K562 (cell line): ENCODE measurements around the gene DENND1A. TPM values are rescaled to one million over a fixed set of nuclear protein-coding genes. Genes with fewer than 3 reads are reported as not detected.

Source experiments
- ATAC-seq: fragments of 200-7000 bp; cut with Tn5 transposase; 3 replicates; pipeline ENCODE4 v1.9.1; 2020; ENCODE audit warnings: moderate library complexity
- BruUV-seq: library from RNA; stranded (reverse); fragments of 400-500 nt; replicated peaks from 2 replicates; lab custom pipeline; 2021; lab: Mats Ljungman, UMichigan
- CTCF ChIA-PET: fragments of 300-600 bp; formaldehyde crosslinking; extraction: SDS; loops from one replicate; lab custom pipeline; 2021; ENCODE audit warnings: low intra/inter-chr PET ratio; lab: Yijun Ruan, JAX
- POLR2A ChIA-PET: fragments of 300-600, 350-650 bp; sonication (Branson Sonifier 250); formaldehyde crosslinking; extraction: SDS; loops from one replicate; lab custom pipeline; 2021; ENCODE audit warnings: antibody characterized with exemption, inconsistent platforms; lab: Yijun Ruan, JAX
- DNase-seq, 4 experiments: peaks; one replicate each; pipeline versions ENCODE4 v3.0.0 to v3.0.0-alpha.2; 2011 to 2018; ENCODE audit warnings: low spot score in 3 of 4, mixed read lengths in 3 of 4; ENCODE audit errors: extremely low read depth in 1 of 4
- FAIRE-seq: peaks from 2 replicates; lab custom pipeline; 2011; peaks lifted over from hg19 to GRCh38; lab: Jason Lieb, UNC
- H2AFZ ChIP-seq: 2 replicates; pipeline ENCODE4 v1.6.0; 2011; ENCODE audit warnings: low read depth, low read length, control low read depth, inconsistent platforms
- H3K27ac ChIP-seq: fragments of 200-600 bp; 3 replicates; pipeline ENCODE4 v1.8.0; 2011; ENCODE audit warnings: low read depth, mild to moderate bottlenecking, control low read depth, inconsistent platforms, low read length, moderate library complexity, mixed read lengths; ENCODE audit errors: extremely low read depth
- H3K27me3 ChIP-seq, 2 experiments: fragments of 300-600 bp in 1 of 2; 2 replicates in 1 of 2; 3 replicates in 1 of 2; pipeline versions ENCODE4 v1.6.0 to v1.8.0; 2011; ENCODE audit warnings: inconsistent platforms in 2 of 2, low read length in 2 of 2, mild to moderate bottlenecking in 1 of 2, mixed read lengths in 1 of 2, moderate library complexity in 1 of 2; ENCODE audit not compliant: control insufficient read depth in 2 of 2, insufficient read depth in 2 of 2
- H3K36me3 ChIP-seq: fragments of 300-600 bp; 3 replicates; pipeline ENCODE4 v1.8.0; 2011; ENCODE audit warnings: mild to moderate bottlenecking, low read length, inconsistent platforms; ENCODE audit not compliant: control insufficient read depth, insufficient read depth
- H3K4me1 ChIP-seq, 2 experiments: fragments of 200-600 bp in 1 of 2; replicated peaks in 1 of 2; 2 replicates in 1 of 2; 3 replicates in 1 of 2; pipeline versions ENCODE4 v1.5.1 to v1.8.0; 2011; ENCODE audit warnings: inconsistent platforms in 2 of 2, low read length in 2 of 2, mild to moderate bottlenecking in 1 of 2, mixed read lengths in 1 of 2, moderate library complexity in 1 of 2; ENCODE audit not compliant: control insufficient read depth in 2 of 2, insufficient read depth in 2 of 2
- H3K4me2 ChIP-seq: 2 replicates; pipeline ENCODE4 v1.6.1; 2011; ENCODE audit warnings: low read length, control low read depth, inconsistent platforms, mixed read lengths; ENCODE audit not compliant: insufficient read depth
- H3K4me3 ChIP-seq: fragments of 200-600 bp; sonication (generic), shearing (Covaris generic); 2 replicates; pipeline ENCODE4 v1.5.1; 2016; ENCODE audit warnings: control low read depth, inconsistent platforms
- H3K79me2 ChIP-seq: fragments of 200-600 bp; 3 replicates; pipeline ENCODE4 v1.8.0; 2011; ENCODE audit warnings: low read length, inconsistent platforms; ENCODE audit not compliant: control insufficient read depth, insufficient read depth
- H3K9ac ChIP-seq, 2 experiments: 2 replicates each; pipeline versions ENCODE4 v1.6.0 to v1.6.1; 2011; ENCODE audit warnings: low read depth in 2 of 2, low read length in 2 of 2, control low read depth in 1 of 2, inconsistent platforms in 1 of 2, mild to moderate bottlenecking in 1 of 2, mixed read lengths in 1 of 2; ENCODE audit not compliant: insufficient read depth in 1 of 2
- H3K9me1 ChIP-seq: one replicate; pipeline ENCODE4 v1.6.0; 2011; ENCODE audit warnings: inconsistent platforms, mild to moderate bottlenecking, low read length, moderate library complexity; ENCODE audit not compliant: control insufficient read depth, insufficient read depth
- H3K9me3 ChIP-seq: replicated peaks from 2 replicates; pipeline ENCODE4 v1.5.1; 2011; ENCODE audit warnings: low read depth, low read length, inconsistent platforms; ENCODE audit not compliant: control insufficient read depth, insufficient read depth
- H4K20me1 ChIP-seq: replicated peaks from 2 replicates; pipeline ENCODE4 v1.6.1; 2011; ENCODE audit warnings: low read length, inconsistent platforms, mixed read lengths; ENCODE audit not compliant: control insufficient read depth, insufficient read depth
- BCLAF1 ChIP-seq, 2 experiments: fragments of 450-650 bp in 1 of 2; IDR thresholded peaks; 2 replicates each; pipeline ENCODE4 v1.6.1; 2011 to 2017; ENCODE audit warnings: low read depth in 2 of 2, antibody characterized with exemption in 1 of 2, borderline replicate concordance in 1 of 2, low read length in 1 of 2, mild to moderate bottlenecking in 1 of 2, mixed read lengths in 1 of 2; ENCODE audit not compliant: control insufficient read depth in 1 of 2
- CBX1 ChIP-seq: sonication (generic); IDR thresholded peaks from 2 replicates; pipeline ENCODE4 v1.6.1; 2016; ENCODE audit warnings: antibody characterized with exemption, low read depth, mild to moderate bottlenecking
- CBX3 ChIP-seq, 2 experiments: IDR thresholded peaks; 1 replicate in 1 of 2; 2 replicates in 1 of 2; pipeline ENCODE4 v1.6.1; 2012; ENCODE audit warnings: inconsistent platforms in 2 of 2, low read length in 2 of 2, borderline replicate concordance in 1 of 2, control low read depth in 1 of 2
- FOXK2 ChIP-seq, 2 experiments: fragments of 450-650 bp; IDR thresholded peaks in 1 of 2; conservative IDR thresholded peaks in 1 of 2; 2 replicates each; pipeline ENCODE4 v1.6.1; 2016; ENCODE audit warnings: low read depth in 2 of 2, mild to moderate bottlenecking in 1 of 2
- KAT2B ChIP-seq: IDR thresholded peaks from one replicate; pipeline ENCODE4 v1.6.1; 2012; ENCODE audit warnings: low read depth, mild to moderate bottlenecking, control low read depth, inconsistent platforms, low read length, moderate library complexity
- KLF6 ChIP-seq: fragments of 250-450 bp; sonication (Bioruptor Pico); IDR thresholded peaks from 2 replicates; pipeline ENCODE4 v1.4.0; 2020; ENCODE audit warnings: mild to moderate bottlenecking, moderate library complexity, borderline replicate concordance
- MAX ChIP-seq: sonication (generic); formaldehyde crosslinking; IDR thresholded peaks from 2 replicates; pipeline ENCODE4 v1.9.0; 2022; ENCODE audit warnings: mild to moderate bottlenecking, missing genetic modification reagents
- MLLT1 ChIP-seq, 2 experiments: fragments of 450-650 bp; IDR thresholded peaks; 2 replicates each; pipeline ENCODE4 v1.6.1; 2016
- NCOA2 ChIP-seq, 2 experiments: fragments of 450-650 bp; IDR thresholded peaks; 2 replicates each; pipeline ENCODE4 v1.6.1; 2018; ENCODE audit warnings: mild to moderate bottlenecking in 2 of 2, moderate library complexity in 1 of 2; ENCODE audit not compliant: partially characterized antibody in 2 of 2
- OTX1 ChIP-seq: fragments of 450-650 bp; formaldehyde crosslinking; IDR thresholded peaks from 2 replicates; pipeline ENCODE4 v1.4.0; 2022; ENCODE audit warnings: mild to moderate bottlenecking
- PHF20 ChIP-seq: fragments of 450-650 bp; IDR thresholded peaks from 2 replicates; pipeline ENCODE4 v1.6.1; 2018; ENCODE audit not compliant: partially characterized antibody
- PPARD ChIP-seq: fragments of 250-450 bp; sonication (Bioruptor Pico); IDR thresholded peaks from 2 replicates; pipeline ENCODE4 v1.8.0; 2022; ENCODE audit warnings: inconsistent platforms, mild to moderate bottlenecking, moderate library complexity
- RFX1 ChIP-seq: fragments of 450-650 bp; IDR thresholded peaks from 2 replicates; pipeline ENCODE4 v1.6.1; 2016; ENCODE audit warnings: mild to moderate bottlenecking, moderate library complexity
- SLC30A9 ChIP-seq: fragments of 250-450 bp; sonication (Bioruptor Pico); IDR thresholded peaks from 2 replicates; pipeline ENCODE4 v1.8.0; 2022; ENCODE audit warnings: mild to moderate bottlenecking, moderate library complexity
- SPI1 ChIP-seq: IDR thresholded peaks from 2 replicates; pipeline ENCODE4 v1.6.1; 2011; ENCODE audit warnings: low read depth, low read length, control low read depth, borderline replicate concordance
- ZNF143 ChIP-seq: sonication (generic); formaldehyde crosslinking; IDR thresholded peaks from 2 replicates; pipeline ENCODE4 v1.9.0; 2022; ENCODE audit warnings: mild to moderate bottlenecking, missing genetic modification reagents
- WGBS: fragments of 100-300 bp; shearing (Covaris generic); methylation state at CpG from one replicate; pipeline ENCODE4 v1.1.6; 2016; ENCODE audit warnings: low coverage, mixed read lengths; ENCODE audit not compliant: insufficient coverage; ENCODE audit errors: missing lambda C conversion rate; 5-methylcytosine and 5-hydroxymethylcytosine counted together
- in situ Hi-C: fragments of 300-500 bp; cut with MboI; formaldehyde crosslinking; loops from 4 replicates; pipeline ENCODE4 v1.15.0; 2018; ENCODE audit warnings: inconsistent platforms, mixed read lengths
- intact Hi-C: fragments of 100-400 bp; cut with micrococcal nuclease; formaldehyde crosslinking; loops from 2 replicates; pipeline ENCODE4 v1.14.2; 2022
- polyA plus RNA-seq, 8 experiments: library from polyadenylated mRNA; depleted of rRNA in 4 of 8; stranded (reverse) in 5 of 8; unstranded in 3 of 8; fragments of >200 nt; fragmentation: Nextera tagmentation in 2 of 8; fragmentation: Illumina TruSeq in 1 of 8; extraction: Ambion mirVana in 2 of 8; extraction: Trizol in 1 of 8; gene quantifications; 2 replicates each; pipeline versions ENCODE4 v1.2.1 to v1.2.3, GENCODE V29; 2011 to 2014; ENCODE audit warnings: inconsistent platforms in 1 of 8, missing spikeins in 1 of 8
- total RNA-seq, 7 experiments: library from RNA; depleted of rRNA in 6 of 7; stranded (reverse); fragments of >200 nt in 6 of 7; fragmentation: Illumina TruSeq in 2 of 7; extraction: Trizol in 2 of 7; gene quantifications; 2 replicates each; pipeline versions ENCODE4 v1.2.1 to v1.2.3, GENCODE V29; 2011 to 2021; ENCODE audit warnings: low replicate concordance in 1 of 7

DENND1A gene
- total and polyA plus RNA-seq, 9 of the 15 experiments (the other 6 are each of a cell fraction or from before 2014, with no cell fraction given): 7.6 to 29.5 (median 15.7) TPM

GRCh38 chr9:123347289-123348060, 582.5 kb downstream of the DENND1A start:
- Histone ChIP-seq H3K9me3 (no peaks in the 10 kb centered on the region), H3K36me3 (no peaks in the 10 kb centered on the region), H3K27me3 (peaks cover 2 to 3% of the 10 kb centered on the region in 2 experiments; a peak in 2 of 5 replicates), H3K4me2 (peak overlapping the region; percentile 59), H3K79me2 (no peaks in the 10 kb centered on the region), H2AFZ (peak overlapping the region; percentile 54), H3K9me1 (no peaks in the 10 kb centered on the region), H3K4me1 (peaks cover 23 to 37% of the 10 kb centered on the region in 2 experiments; a peak in 4 of 5 replicates), H4K20me1 (peaks cover 7% of the 10 kb centered on the region; the same call in 1 of the 2 replicates), H3K9ac (0 out of 4 replicates have a peak overlapping the region, but pooled peaks of 1 of the 2 experiments have one; percentile 14), H3K4me3 (no peak overlapping the region), H3K27ac (no peak overlapping the region; the same call in 2 of the 3 replicates)
- WGBS: 35% methylated on average over 11 of the region's 12 CpGs
- ChIA-PET POLR2A (no interaction called here), CTCF (interaction anchor here (3.5 kb wide), 1 partner anchor 266 kb away, joined by 55 read pairs; no protein-coding TSS in a partner anchor)
- no TSS peak for BruUV-seq
- ATAC-seq (no peak), FAIRE-seq (peak; percentile 78), DNase-seq (no peak)
- intact Hi-C loops (no loop called here), in situ Hi-C loops (loop anchor here (10.0 kb wide), 1 partner anchor 523 kb away; the partner anchor contains the start of gene PDCL)
- TF ChIP-seq SPI1 (no peak), KLF6 (CRISPR knock-in tag) (no peak), RFX1 (no peak), KAT2B (no peak), PPARD (CRISPR knock-in tag) (no peak), BCLAF1 (IDR thresholded peaks at IDR 0.05; ENCODE audit: borderline replicate concordance in 1 of 2, control insufficient read depth in 1 of 2, low read depth in 2 of 2, low read length in 1 of 2) (peak in 1 of 2 experiments; percentile 30; a peak in 1 of 4 replicates), ZNF143 (CRISPR knock-in tag) (0 out of 2 replicates have a peak, but pooled peaks have one; percentile 36), CBX1 (0 out of 2 replicates have a peak, but pooled peaks have one; percentile 55), CBX3 (IDR thresholded peaks at IDR 0.05; ENCODE audit: borderline replicate concordance in 1 of 2, low read length in 2 of 2) (0 out of 3 replicates have a peak, but pooled peaks of 1 of the 2 experiments have one; percentile 20), OTX1 (CRISPR knock-in tag) (0 out of 2 replicates have a peak, but pooled peaks have one; percentile 4), NCOA2 (IDR thresholded peaks at IDR 0.05; ENCODE audit: partially characterized antibody in 2 of 2) (no peak), FOXK2 (conservative IDR thresholded peaks at IDR 0.05 in 1 of 2, IDR thresholded peaks at IDR 0.05 in 1 of 2; ENCODE audit: low read depth in 2 of 2) (no peak; a peak in 1 of 4 replicates), PHF20 (peak; percentile 61), SLC30A9 (CRISPR knock-in tag) (no peak), MAX (CRISPR knock-in tag) (0 out of 2 replicates have a peak, but pooled peaks have one; percentile 27), MLLT1 (IDR thresholded peaks at IDR 0.05) (peak; percentile 24 to 62; a peak in 3 of 4 replicates)
